ENCODE data around the gene ZNRF3. TPM values are rescaled to one million over a fixed set of nuclear protein-coding genes. Genes with fewer than 3 reads are reported as not detected.

Gene ZNRF3
- polyA plus RNA-seq, 3 donors: 0.13 TPM; not detected in 2

DNA sequence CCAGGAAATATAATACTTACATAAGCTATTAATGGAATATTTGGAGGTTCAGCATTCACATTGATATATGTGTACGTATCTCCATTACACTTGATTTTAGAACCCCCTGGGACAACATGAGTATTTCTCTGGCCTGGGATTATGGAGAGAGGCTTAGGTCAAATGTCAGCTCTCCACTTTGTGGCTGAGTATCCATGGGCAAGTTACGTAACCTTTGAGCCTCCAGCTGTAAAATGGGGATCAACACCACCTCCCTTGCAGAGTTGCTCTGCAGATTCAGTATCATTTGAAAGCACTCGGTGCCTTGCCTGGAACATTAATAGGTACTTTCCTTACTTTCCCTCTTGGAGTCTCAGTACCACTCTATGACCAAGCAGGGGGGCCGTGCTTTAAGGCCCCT lies 145.1 kb downstream of the ZNRF3 start:
- peaks cover 0 to 11% of the 10 kb centered on the region in 2 donors for H3K36me3 Mint-ChIP-seq
- no peak overlapping the region for H2AFZ ChIP-seq (ENCODE audit: insufficient read depth, low read depth, low read length, poor library complexity, severe bottlenecking)
- WGBS (ENCODE audit: insufficient coverage): 88% methylated on average over 1 of the region's 4 CpGs
- peaks cover 7 to 9% of the 10 kb centered on the region in 2 donors for H3K4me1 ChIP-seq (ENCODE audit: control insufficient read depth in 1 of 2, insufficient read depth in 2 of 2, low read length in 2 of 2)
- no peaks in the 10 kb centered on the region for H3K36me3 ChIP-seq (replicated peaks in 1 of 2; ENCODE audit: control insufficient read depth in 1 of 2, insufficient read depth in 2 of 2, low read length in 2 of 2)
- H3K27me3 Mint-ChIP-seq (ENCODE audit: low read depth in 3 of 3): peaks cover 34 to 49% (median 47%) of the 10 kb centered on the region in 3 donors
- H3K27me3 ChIP-seq (ENCODE audit: control insufficient read depth in 2 of 2, insufficient read depth in 2 of 2, low read length in 2 of 2): peaks cover 30 to 37% of the 10 kb centered on the region in 2 donors
- no peaks in the 10 kb centered on the region for H3K79me2 ChIP-seq (ENCODE audit: insufficient read depth, low read length)
- no peak for TF ChIP-seq CTCF (IDR thresholded peaks at IDR 0.05)
- peaks cover 0 to 9% (median 0%) of the 10 kb centered on the region in 7 donors for H3K9me3 Mint-ChIP-seq
- H3K4me2 ChIP-seq (replicated peaks; ENCODE audit: extremely low read depth, low read length, poor library complexity, severe bottlenecking): no peak overlapping the region
- H3K27ac ChIP-seq (ENCODE audit: low read depth in 1 of 2, low read length in 2 of 2): no peak overlapping the region
- H3K9me3 ChIP-seq (replicated peaks in 1 of 2; ENCODE audit: control insufficient read depth in 1 of 2, insufficient read depth in 1 of 2, low read length in 2 of 2): peaks cover 0 to 7% of the 10 kb centered on the region in 2 donors
- no peak overlapping the region for H3K4me3 ChIP-seq (replicated peaks in 1 of 3; ENCODE audit: low read depth in 2 of 3, low read length in 3 of 3)
- H3K4me1 Mint-ChIP-seq: peaks cover 15% of the 10 kb centered on the region
- no peak overlapping the region for H3K9ac ChIP-seq (ENCODE audit: insufficient read depth, low read length, poor library complexity, severe bottlenecking)
- intact Hi-C loops (cut with micrococcal nuclease): no loop called here
- peak overlapping the region in 1 of 2 donors; percentile 21 for H3K4me3 Mint-ChIP-seq
- DNase-seq: no peak
- no peaks in the 10 kb centered on the region for H4K20me1 ChIP-seq (ENCODE audit: insufficient read depth, low read length)
- H3K27ac Mint-ChIP-seq: no peak overlapping the region

DNA sequence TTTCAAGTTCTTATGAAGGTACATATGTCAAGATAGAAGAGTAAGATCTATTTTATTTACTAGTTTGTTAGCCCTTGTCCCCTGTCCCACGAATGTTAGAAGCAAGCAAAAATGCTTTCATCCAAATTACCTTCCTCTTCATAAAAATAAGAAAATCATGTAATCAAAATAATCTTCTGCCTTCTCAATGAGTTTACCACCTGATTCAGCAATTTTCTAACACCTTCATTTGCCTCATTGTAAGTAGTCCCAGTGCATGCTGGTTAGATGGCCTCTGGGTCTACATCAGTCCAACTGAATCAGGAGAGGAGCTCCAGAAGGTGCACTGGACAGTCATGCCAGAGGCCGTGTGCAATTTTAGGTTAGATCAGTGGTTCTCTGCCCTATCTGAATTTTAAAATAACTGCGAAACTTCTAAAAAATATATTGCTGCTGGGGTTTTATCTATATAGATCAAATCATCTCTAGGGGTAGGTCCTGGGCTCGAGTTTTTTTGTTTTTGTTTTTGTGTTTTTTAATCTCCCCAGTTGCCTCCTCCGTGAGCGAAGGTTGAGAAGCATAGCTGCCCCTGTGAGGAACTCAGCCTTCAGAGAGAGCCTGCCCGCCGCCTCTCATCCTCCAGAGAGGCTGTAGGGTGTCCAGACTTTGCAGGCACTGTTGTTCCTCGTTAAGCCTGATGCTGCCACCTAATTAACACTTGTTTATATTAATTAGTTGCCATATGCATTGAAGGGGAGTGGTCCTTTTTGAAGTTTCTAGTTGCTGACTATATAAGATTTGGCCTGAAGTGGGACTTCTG lies 146.0 kb downstream of the ZNRF3 start:
- H3K9me3 ChIP-seq (replicated peaks in 1 of 2; ENCODE audit: control insufficient read depth in 1 of 2, insufficient read depth in 1 of 2, low read length in 2 of 2): peaks cover 0 to 7% of the 10 kb centered on the region in 2 donors
- H3K4me2 ChIP-seq (replicated peaks; ENCODE audit: extremely low read depth, low read length, poor library complexity, severe bottlenecking): no peak overlapping the region
- intact Hi-C loops (cut with micrococcal nuclease): no loop called here
- H3K36me3 ChIP-seq (replicated peaks in 1 of 2; ENCODE audit: control insufficient read depth in 1 of 2, insufficient read depth in 2 of 2, low read length in 2 of 2): no peaks in the 10 kb centered on the region
- Mint-ChIP-seq H3K9me3 (peaks cover 0 to 9% (median 0%) of the 10 kb centered on the region in 7 donors), H3K27me3 (ENCODE audit: low read depth in 3 of 3) (peaks cover 36 to 49% (median 48%) of the 10 kb centered on the region in 3 donors), H3K4me3 (peak overlapping the region in 1 of 2 donors; percentile 74), H3K36me3 (peaks cover 0 to 11% of the 10 kb centered on the region in 2 donors), H3K27ac (no peak overlapping the region), H3K4me1 (peaks cover 15% of the 10 kb centered on the region)
- no peak for DNase-seq
- no peak for TF ChIP-seq CTCF (IDR thresholded peaks at IDR 0.05)
- peaks cover 7 to 9% of the 10 kb centered on the region in 2 donors for H3K4me1 ChIP-seq (ENCODE audit: control insufficient read depth in 1 of 2, insufficient read depth in 2 of 2, low read length in 2 of 2)
- peaks cover 30 to 37% of the 10 kb centered on the region in 2 donors for H3K27me3 ChIP-seq (ENCODE audit: control insufficient read depth in 2 of 2, insufficient read depth in 2 of 2, low read length in 2 of 2)
- no CpG with 5 or more reads among the region's 9 CpGs for WGBS (ENCODE audit: insufficient coverage)
- H4K20me1 ChIP-seq (ENCODE audit: insufficient read depth, low read length): no peaks in the 10 kb centered on the region
- H2AFZ ChIP-seq (ENCODE audit: insufficient read depth, low read depth, low read length, poor library complexity, severe bottlenecking): no peak overlapping the region
- H3K9ac ChIP-seq (ENCODE audit: insufficient read depth, low read length, poor library complexity, severe bottlenecking): no peak overlapping the region
- H3K27ac ChIP-seq (ENCODE audit: low read depth in 1 of 2, low read length in 2 of 2): no peak overlapping the region
- H3K4me3 ChIP-seq (replicated peaks in 1 of 3; ENCODE audit: low read depth in 2 of 3, low read length in 3 of 3): no peak overlapping the region
- H3K79me2 ChIP-seq (ENCODE audit: insufficient read depth, low read length): no peaks in the 10 kb centered on the region
